SK-N-MC (cell line): ENCODE data around the gene TANGO6.

Source experiments
- EZH2 ChIP-seq: fragments of 200-600 bp; sonication (generic); IDR thresholded peaks from one replicate; pipeline ENCODE4 v1.6.1; 2017; ENCODE audit warnings: antibody characterized with exemption
- FOXP2 ChIP-seq: optimal IDR thresholded peaks from 2 replicates; pipeline ENCODE3; 2011; ENCODE audit warnings: mild to moderate bottlenecking, moderate library complexity; ENCODE audit not compliant: insufficient read depth; ENCODE audit errors: extremely low read length, control extremely low read depth
- POLR2AphosphoS5 ChIP-seq: IDR thresholded peaks from 2 replicates; pipeline ENCODE4 v1.6.1; 2012; ENCODE audit warnings: mild to moderate bottlenecking, low read depth, low read length, borderline replicate concordance

DNA sequence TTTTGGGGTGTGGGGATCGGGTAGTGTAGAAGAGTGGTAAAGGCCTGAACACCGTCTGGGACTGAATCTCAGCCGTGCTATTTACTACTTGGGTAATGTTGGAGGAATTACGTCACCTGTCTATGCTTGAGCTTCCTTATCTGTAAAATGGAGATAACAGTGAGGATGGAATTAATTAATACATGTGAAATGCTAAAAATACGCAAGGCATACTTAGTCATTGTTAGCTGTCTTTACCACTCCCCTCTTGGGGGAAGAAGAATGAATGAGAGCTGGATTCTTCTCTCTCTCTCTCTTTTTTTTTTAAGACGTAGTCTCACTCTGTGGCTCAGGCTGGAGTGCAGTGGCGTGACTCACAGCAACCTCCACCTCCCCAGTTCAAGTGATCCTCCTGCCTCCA lies 41.1 kb upstream of the TANGO6 start:
- no peak for TF ChIP-seq EZH2
- no peak for TF ChIP-seq POLR2AphosphoS5
- TF ChIP-seq FOXP2 = no peak
